Sigmoid colon (tissue), 7 donors: ENCODE measurements around the gene NFKB1. TPM values are rescaled to one million over a fixed set of nuclear protein-coding genes. Genes with fewer than 3 reads are reported as not detected.

Source experiments
- DNase-seq: peaks from one replicate; pipeline ENCODE4 v3.0.0-alpha.2; 2019
- H3K27ac ChIP-seq, 4 donors: fragments of 200-600 bp; sonication (generic); one replicate each; pipeline ENCODE4 v1.5.1; 2016 to 2019; ENCODE audit warnings: mild to moderate bottlenecking in 1 of 4
- H3K27me3 ChIP-seq, 3 donors: fragments of 200-600 bp; sonication (generic); one replicate each; pipeline ENCODE4 v1.5.1; 2019; ENCODE audit warnings: mild to moderate bottlenecking in 1 of 3
- H3K36me3 ChIP-seq, 4 donors: fragments of 200-600 bp; sonication (generic); one replicate each; pipeline ENCODE4 v1.5.1; 2016 to 2019
- H3K4me1 ChIP-seq, 4 donors: fragments of 200-600 bp; sonication (generic); one replicate each; pipeline ENCODE4 v1.5.1; 2017 to 2019
- H3K4me3 ChIP-seq, 4 donors: fragments of 200-600 bp; sonication (generic); one replicate each; pipeline ENCODE4 v1.5.1; 2017 to 2019; ENCODE audit warnings: mild to moderate bottlenecking in 2 of 4, moderate library complexity in 1 of 4
- H3K9me3 ChIP-seq, 4 donors: fragments of 200-600 bp in 3 of 4; sonication (generic) in 3 of 4; one replicate each; pipeline versions ENCODE4 v1.5.1 to v1.6.1; 2013 to 2019
- EP300 ChIP-seq, 4 donors: sonication (generic); formaldehyde crosslinking; IDR thresholded peaks; one replicate each; pipeline ENCODE4 v1.6.1; 2017; ENCODE audit warnings: antibody characterized with exemption in 4 of 4
- POLR2A ChIP-seq, 2 donors: fragments of 450-650 bp; IDR thresholded peaks; one replicate each; pipeline ENCODE4 v1.6.1; 2016; ENCODE audit warnings: antibody characterized with exemption in 2 of 2, mild to moderate bottlenecking in 2 of 2, moderate library complexity in 2 of 2
- POLR2AphosphoS5 ChIP-seq, 4 donors: sonication (generic); formaldehyde crosslinking; IDR thresholded peaks; one replicate each; pipeline ENCODE4 v1.6.1; 2017; ENCODE audit warnings: antibody characterized with exemption in 4 of 4
- WGBS, 2 donors: extraction: QIAGEN DNeasy Blood & Tissue Kit; methylation state at CpG; one replicate each; pipeline ENCODE4 v1.1.7; 2013; 5-methylcytosine and 5-hydroxymethylcytosine counted together
- intact Hi-C: fragments of 100-400 bp; cut with DNase I; formaldehyde crosslinking; loops from one replicate; pipeline ENCODE4 v1.15.1; 2023
- polyA plus RNA-seq, 3 donors: library from polyadenylated mRNA; stranded (reverse); fragments of 200-250 nt; gene quantifications; one replicate each; pipeline ENCODE4 v1.2.3, GENCODE V29; 2013
- total RNA-seq, 4 donors: library from RNA; depleted of rRNA; stranded (reverse); fragments of >200 nt; gene quantifications; one replicate each; pipeline ENCODE4 v1.1.0, GENCODE V29; 2016
- TF ChIP-seq, protein P1 (sequence below), 4 experiments: fragments of 450-650 bp in 3 of 4; fragments of 200-600 bp in 1 of 4; IDR thresholded peaks; one replicate each; pipeline ENCODE4 v1.5.1; 2016 to 2019; ENCODE audit warnings: antibody characterized with exemption in 4 of 4, mild to moderate bottlenecking in 3 of 4, moderate library complexity in 2 of 4
- donor health status: healthy with polysubstance abuse.
- donor health status: Bipolar disorder and iron deficiency.
- donor health status: healthy.

NFKB1 gene
- total and polyA plus RNA-seq, 7 donors = 19.2 to 29.8 (median 27.0) TPM

DNA sequence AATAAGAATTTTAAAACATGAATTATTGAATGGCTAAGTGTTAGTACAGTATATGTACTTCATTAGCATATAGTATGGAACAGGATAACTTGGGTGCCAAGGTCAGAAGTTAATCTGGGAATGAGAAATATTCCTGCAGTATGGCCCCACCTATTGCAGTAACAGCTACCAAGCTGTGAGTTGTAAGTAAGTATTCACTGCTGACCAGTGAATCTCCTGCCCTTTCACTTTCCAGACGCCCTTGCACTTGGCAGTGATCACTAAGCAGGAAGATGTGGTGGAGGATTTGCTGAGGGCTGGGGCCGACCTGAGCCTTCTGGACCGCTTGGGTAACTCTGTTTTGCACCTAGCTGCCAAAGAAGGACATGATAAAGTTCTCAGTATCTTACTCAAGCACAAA is 105.1 kb downstream of the NFKB1 start:
- Histone ChIP-seq H3K4me1 (no peaks in the 10 kb centered on the region), H3K27ac (no peak overlapping the region), H3K9me3 (no peaks in the 10 kb centered on the region), H3K27me3 (no peaks in the 10 kb centered on the region), H3K36me3 (peaks cover 3 to 88% (median 33%) of the 10 kb centered on the region in 4 donors), H3K4me3 (no peak overlapping the region)
- WGBS, 2 donors = 87 to 90% methylated on average over 3 of the region's 3 CpGs
- DNase-seq = no peak
- intact Hi-C loops = no loop called here
- TF ChIP-seq POLR2AphosphoS5 (IDR thresholded peaks at IDR 0.05) = no peak
- no peak for TF ChIP-seq POLR2A (IDR thresholded peaks at IDR 0.05)
- TF ChIP-seq, protein P1, sequence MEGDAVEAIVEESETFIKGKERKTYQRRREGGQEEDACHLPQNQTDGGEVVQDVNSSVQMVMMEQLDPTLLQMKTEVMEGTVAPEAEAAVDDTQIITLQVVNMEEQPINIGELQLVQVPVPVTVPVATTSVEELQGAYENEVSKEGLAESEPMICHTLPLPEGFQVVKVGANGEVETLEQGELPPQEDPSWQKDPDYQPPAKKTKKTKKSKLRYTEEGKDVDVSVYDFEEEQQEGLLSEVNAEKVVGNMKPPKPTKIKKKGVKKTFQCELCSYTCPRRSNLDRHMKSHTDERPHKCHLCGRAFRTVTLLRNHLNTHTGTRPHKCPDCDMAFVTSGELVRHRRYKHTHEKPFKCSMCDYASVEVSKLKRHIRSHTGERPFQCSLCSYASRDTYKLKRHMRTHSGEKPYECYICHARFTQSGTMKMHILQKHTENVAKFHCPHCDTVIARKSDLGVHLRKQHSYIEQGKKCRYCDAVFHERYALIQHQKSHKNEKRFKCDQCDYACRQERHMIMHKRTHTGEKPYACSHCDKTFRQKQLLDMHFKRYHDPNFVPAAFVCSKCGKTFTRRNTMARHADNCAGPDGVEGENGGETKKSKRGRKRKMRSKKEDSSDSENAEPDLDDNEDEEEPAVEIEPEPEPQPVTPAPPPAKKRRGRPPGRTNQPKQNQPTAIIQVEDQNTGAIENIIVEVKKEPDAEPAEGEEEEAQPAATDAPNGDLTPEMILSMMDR (IDR thresholded peaks at IDR 0.05) = no peak
- no peak for TF ChIP-seq EP300 (IDR thresholded peaks at IDR 0.05)

GRCh38 chr4:102606846-102607450 is 105.8 kb downstream of the NFKB1 start:
- Histone ChIP-seq H3K27me3 (no peaks in the 10 kb centered on the region), H3K36me3 (peaks cover 5 to 88% (median 30%) of the 10 kb centered on the region in 4 donors), H3K9me3 (no peaks in the 10 kb centered on the region), H3K27ac (no peak overlapping the region), H3K4me1 (no peaks in the 10 kb centered on the region), H3K4me3 (no peak overlapping the region)
- DNase-seq = no peak
- intact Hi-C loops = no loop called here
- TF ChIP-seq POLR2A (IDR thresholded peaks at IDR 0.05) (no peak), POLR2AphosphoS5 (IDR thresholded peaks at IDR 0.05) (no peak), EP300 (IDR thresholded peaks at IDR 0.05) (no peak)
- TF ChIP-seq, protein P1 (IDR thresholded peaks at IDR 0.05) = no peak
- WGBS, 2 donors = 79 to 90% methylated on average over 7 of the region's 7 CpGs

GRCh38 chr4:102608190-102608589 is 107.0 kb downstream of the NFKB1 start:
- no peaks in the 10 kb centered on the region for H3K27me3 ChIP-seq
- no peaks in the 10 kb centered on the region for H3K9me3 ChIP-seq
- peaks cover 6 to 89% (median 33%) of the 10 kb centered on the region in 4 donors for H3K36me3 ChIP-seq
- H3K27ac ChIP-seq = no peak overlapping the region
- TF ChIP-seq POLR2A (IDR thresholded peaks at IDR 0.05) = no peak
- TF ChIP-seq POLR2AphosphoS5 (IDR thresholded peaks at IDR 0.05) = no peak
- no peak for TF ChIP-seq EP300 (IDR thresholded peaks at IDR 0.05)
- TF ChIP-seq, protein P1 (IDR thresholded peaks at IDR 0.05) = no peak
- intact Hi-C loops = no loop called here
- DNase-seq = no peak
- no peaks in the 10 kb centered on the region for H3K4me1 ChIP-seq
- no peak overlapping the region for H3K4me3 ChIP-seq
- 88 to 92% methylated on average over 1 of the region's 1 CpG for WGBS, 2 donors

DNA sequence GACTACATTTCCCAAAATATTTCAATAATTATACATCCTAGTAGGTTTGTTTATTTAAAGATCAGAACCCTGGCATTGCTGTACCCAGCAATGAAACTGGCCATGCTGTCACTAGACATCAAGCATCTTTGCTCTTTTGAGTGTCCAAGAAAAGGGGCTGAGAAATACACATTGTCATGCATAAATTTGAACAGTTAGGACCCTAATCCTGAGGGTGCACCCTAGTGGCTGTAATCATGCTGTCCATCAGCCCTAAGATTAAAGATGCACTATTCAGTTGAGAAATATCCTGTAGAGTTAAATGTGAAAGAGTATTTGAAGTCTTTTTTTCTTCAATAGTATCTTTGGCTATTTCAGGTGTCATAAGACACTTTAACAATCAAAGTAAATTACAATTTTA is 108.8 kb downstream of the NFKB1 start:
- TF ChIP-seq, protein P1 (IDR thresholded peaks at IDR 0.05) = no peak
- no peak for TF ChIP-seq EP300 (IDR thresholded peaks at IDR 0.05)
- no peak for TF ChIP-seq POLR2AphosphoS5 (IDR thresholded peaks at IDR 0.05)
- no peak for TF ChIP-seq POLR2A (IDR thresholded peaks at IDR 0.05)
- no peaks in the 10 kb centered on the region for H3K9me3 ChIP-seq
- no peaks in the 10 kb centered on the region for H3K27me3 ChIP-seq
- no peak overlapping the region for H3K27ac ChIP-seq
- DNase-seq = no peak
- no peaks in the 10 kb centered on the region for H3K4me1 ChIP-seq
- peaks cover 12 to 90% (median 40%) of the 10 kb centered on the region in 4 donors for H3K36me3 ChIP-seq
- no peak overlapping the region for H3K4me3 ChIP-seq
- intact Hi-C loops = no loop called here

GRCh38 chr4:102610476-102610875 is 109.3 kb downstream of the NFKB1 start:
- Histone ChIP-seq H3K36me3 (peaks cover 12 to 93% (median 42%) of the 10 kb centered on the region in 4 donors), H3K27me3 (no peaks in the 10 kb centered on the region), H3K27ac (no peak overlapping the region), H3K9me3 (no peaks in the 10 kb centered on the region), H3K4me1 (no peaks in the 10 kb centered on the region), H3K4me3 (no peak overlapping the region)
- DNase-seq = no peak
- WGBS, 2 donors = 48 to 64% methylated on average over 3 of the region's 3 CpGs
- intact Hi-C loops = no loop called here
- no peak for TF ChIP-seq EP300 (IDR thresholded peaks at IDR 0.05)
- TF ChIP-seq, protein P1 (IDR thresholded peaks at IDR 0.05) = no peak
- TF ChIP-seq POLR2A (IDR thresholded peaks at IDR 0.05) = no peak
- no peak for TF ChIP-seq POLR2AphosphoS5 (IDR thresholded peaks at IDR 0.05)
